Activated CD4-positive, CD25-positive, alpha-beta regulatory T cell treated with anti-CD3 and anti-CD28 coated beads, Interleukin-2, amount 50 U/mL, for 24 hours (primary cell): ENCODE data around the gene STON1.
"Not testable (repeated sequence)": the region's sequence is repeated elsewhere in the genome, so short reads cannot be mapped to it uniquely, and the experiment has no call there.

Source experiments
- ATAC-seq, 2 donors: fragments of 150-1000 bp; cut with Tn5 transposase; one replicate each; pipeline ENCODE4 v1.10.0; 2021; ENCODE audit warnings: mild to moderate bottlenecking in 1 of 2, moderate library complexity in 1 of 2

Gene STON1

GRCh38 chr2:48574353-48575287, 44.7 kb downstream of the STON1 start:
- ATAC-seq: no peak

- ATAC-seq: no peak
Observed at GRCh38 chr2:48578313-48578712, 48.4 kb downstream of the STON1 start.

GRCh38 chr2:48583961-48584360, 54.0 kb downstream of the STON1 start:
- ATAC-seq: no peak

GRCh38 chr2:48584551-48584950, 54.6 kb downstream of the STON1 start:
- ATAC-seq: no peak

- ATAC-seq: no peak
Observed at GRCh38 chr2:48586433-48586832, 56.5 kb downstream of the STON1 start.

DNA sequence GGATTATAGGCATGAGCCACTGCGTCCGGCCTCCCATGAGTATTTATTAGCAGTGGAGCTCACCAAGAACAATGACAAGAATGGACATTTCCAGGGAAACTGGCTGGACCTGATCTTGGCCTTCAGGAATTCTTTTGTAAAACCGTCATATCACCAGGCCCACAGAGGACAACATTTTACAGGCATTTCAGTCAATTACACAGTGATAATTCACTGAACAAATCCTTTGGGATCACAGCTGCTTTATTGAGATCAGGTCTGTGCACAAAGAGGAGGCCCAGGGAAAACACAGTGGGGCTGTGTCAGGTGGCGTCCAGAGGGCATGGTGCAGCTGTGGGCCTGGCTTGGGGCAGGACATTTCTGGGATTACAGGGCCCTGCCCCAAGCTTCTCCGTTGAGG, 57.6 kb downstream of the STON1 start:
- ATAC-seq: no peak

DNA sequence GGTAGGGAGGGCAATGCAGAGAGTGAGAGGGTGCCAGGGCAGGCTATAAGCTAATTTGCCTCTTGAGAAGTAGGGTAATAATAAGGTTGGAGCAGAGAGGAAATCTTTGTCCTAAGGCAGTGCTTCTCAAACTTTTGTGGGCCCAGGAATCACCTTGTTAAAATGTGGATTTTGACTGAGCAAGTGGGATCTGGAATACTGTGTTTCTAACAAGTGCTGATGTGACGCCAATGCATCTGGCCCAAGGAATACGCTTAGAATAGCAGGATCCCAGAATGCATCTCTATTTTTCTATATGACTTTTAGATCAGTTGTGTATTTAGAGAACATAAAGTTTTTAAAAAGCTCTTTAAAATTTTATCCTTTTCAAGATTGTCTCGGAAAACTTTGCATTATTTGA, 58.0 kb downstream of the STON1 start:
- no peak for ATAC-seq

DNA sequence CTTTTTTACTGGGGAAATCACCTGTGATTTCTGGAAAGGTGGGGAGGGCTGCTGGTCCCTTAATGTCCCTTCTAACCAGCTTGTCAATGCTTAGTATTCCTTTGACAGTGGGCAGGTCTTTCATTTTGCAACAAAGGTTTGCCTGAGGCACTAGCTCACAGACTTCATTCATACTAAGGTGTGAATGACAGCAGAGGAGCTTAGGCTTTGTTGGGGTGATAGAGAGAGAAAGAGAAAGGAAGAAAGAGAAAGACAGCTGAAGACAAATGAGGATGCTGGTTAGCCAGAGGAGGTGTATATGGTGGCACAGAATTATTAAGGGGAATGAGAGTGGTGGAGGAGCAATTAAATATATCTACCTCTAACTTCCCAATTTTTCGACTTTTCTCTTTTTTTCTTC, 58.8 kb downstream of the STON1 start:
- ATAC-seq: no peak

DNA sequence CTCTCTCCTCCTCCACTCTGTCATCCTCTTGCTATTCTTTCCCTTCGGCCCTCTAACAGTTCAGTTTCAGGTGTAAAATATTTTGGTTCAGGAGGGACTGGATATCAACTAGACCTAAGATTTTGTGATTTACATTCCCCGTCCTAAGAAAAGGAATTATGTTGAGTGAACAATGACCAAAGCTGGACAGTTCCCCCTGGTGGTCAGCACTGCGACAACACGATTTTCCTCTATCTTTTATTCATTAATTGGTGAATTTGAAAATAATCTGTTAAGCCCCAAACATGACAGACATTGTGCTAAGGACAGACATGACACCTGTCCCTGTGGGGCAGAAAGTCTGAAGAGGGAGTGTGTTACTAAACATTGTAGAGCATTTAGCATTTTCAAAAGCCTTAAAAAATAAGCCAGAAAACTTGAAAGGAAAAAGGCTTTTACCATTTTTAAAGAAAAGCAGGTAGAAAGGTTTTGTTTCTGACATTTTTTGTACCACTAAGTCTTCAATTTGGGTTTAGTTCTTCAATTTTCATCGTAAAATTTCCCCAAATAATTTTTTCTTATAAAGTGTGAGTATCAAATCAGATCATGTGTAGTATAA, 59.3 kb downstream of the STON1 start:
- no peak for ATAC-seq

DNA sequence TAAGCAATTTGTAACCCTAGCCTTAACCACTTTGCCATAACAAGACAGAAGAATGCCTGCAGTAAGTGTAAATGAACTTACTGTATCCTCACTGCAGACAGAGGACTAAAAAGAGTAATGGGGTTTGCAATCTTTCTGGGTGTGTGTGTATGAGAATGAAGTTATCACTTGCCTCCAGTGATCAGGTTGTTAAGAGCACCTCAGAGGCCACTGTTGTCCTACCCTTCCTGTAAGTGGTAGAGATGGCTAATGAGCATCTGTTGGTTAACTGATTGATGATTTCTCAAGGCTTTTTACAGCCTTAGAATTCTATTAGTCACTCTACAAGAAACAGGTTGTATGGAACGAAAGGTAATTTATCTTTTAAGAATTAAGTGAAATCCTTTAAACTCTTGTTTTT, 60.1 kb downstream of the STON1 start:
- ATAC-seq: no peak

GRCh38 chr2:48592067-48592466, 62.1 kb downstream of the STON1 start:
- no peak for ATAC-seq

- not testable (repeated sequence) for ATAC-seq
Observed at GRCh38 chr2:48596751-48597150, 66.8 kb downstream of the STON1 start.

DNA sequence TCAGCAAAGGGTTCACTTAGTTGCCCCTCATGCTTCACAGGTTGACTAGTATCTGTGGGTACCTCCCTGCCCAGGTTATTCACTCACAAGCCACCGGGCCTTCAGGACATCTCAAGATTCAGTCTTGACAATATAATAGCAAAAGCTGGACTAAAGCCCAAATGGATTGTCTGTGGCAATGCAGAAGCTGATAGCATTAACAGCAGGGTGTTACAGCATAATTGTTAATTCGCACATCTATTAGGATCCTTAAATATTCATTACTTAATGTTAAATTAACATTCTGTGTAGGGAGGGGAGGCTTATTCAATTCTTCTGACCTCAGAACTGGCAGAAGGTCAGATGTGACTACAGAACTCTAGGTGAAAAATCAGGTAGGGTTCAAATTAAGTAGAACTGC, 67.5 kb downstream of the STON1 start:
- ATAC-seq: no peak

GRCh38 chr2:48600204-48600813, 70.4 kb downstream of the STON1 start:
- no peak for ATAC-seq

- no peak for ATAC-seq
Observed at GRCh38 chr2:48600917-48601316, 71.0 kb downstream of the STON1 start.

DNA sequence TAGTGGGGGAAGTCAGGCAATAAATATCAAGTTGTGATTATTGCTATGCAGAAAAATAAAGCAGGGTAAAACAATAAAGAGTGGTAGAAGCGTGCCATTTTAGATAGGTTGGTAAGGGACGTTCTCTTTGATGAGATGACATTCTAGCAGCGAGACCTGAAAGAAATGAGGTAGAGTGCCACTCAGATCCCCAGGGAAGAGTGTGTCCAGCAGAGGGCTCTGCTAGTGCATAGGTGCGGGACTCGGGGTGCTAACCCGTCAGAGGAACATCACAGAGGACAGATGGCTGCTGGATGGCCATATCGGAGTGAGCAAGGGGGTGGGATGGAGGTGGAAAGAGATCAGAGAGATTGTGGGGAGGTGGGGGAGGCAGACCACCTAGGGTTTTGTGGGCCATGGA, 71.4 kb downstream of the STON1 start:
- ATAC-seq: no peak

GRCh38 chr2:48605482-48606175, 75.7 kb downstream of the STON1 start:
- no peak for ATAC-seq

GRCh38 chr2:48607307-48608014, 77.5 kb downstream of the STON1 start:
- no peak for ATAC-seq

DNA sequence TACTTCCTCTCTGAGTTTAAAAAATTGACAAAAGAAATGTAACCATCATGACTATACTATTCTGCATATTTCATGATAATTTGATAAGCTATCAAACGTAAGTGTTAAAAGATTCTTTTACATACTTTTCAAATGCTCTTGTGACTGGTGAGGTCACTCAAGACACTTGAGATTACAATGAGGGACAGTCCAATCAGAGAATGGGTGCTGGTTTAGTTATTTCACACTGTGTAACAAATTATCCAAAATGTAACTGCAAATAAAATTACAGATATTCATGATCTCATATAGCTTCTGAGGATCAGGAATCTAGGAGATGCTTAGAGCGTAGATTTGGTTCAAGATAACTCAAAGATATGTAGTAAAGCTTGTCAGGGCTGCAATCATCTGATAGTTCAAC, 83.3 kb downstream of the STON1 start:
- no peak for ATAC-seq

GRCh38 chr2:48614581-48614980, 84.6 kb downstream of the STON1 start:
- ATAC-seq: not testable (repeated sequence)

- ATAC-seq: no peak
Observed at GRCh38 chr2:48617618-48618017, 87.7 kb downstream of the STON1 start, which contains the start of gene GTF2A1L. TSS of gene GTF2A1L (plus strand) at chr2:48617856. CDS start at chr2:48617875, 19 bp downstream.

DNA sequence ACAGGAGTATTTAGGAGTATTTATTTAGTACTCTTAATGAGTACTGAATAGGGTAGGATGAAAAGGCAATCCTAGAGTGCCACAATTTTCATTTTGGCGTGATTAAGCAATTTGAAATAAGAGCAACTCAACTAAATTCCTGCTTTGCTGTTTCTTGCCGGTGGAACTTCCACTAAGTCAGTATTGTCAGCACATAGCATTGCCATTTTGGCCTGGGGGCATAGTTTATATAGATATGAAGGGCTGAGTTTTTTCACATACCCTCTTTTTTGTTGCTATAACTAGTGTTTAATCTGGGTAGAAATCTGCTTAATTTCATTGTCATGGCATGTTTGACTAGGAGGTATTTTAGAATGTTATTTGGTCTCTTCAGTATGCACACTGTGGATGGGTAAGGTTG, 89.6 kb downstream of the STON1 start:
- no peak for ATAC-seq
